ENCODE measurements around the gene SND1.

Gene SND1

DNA sequence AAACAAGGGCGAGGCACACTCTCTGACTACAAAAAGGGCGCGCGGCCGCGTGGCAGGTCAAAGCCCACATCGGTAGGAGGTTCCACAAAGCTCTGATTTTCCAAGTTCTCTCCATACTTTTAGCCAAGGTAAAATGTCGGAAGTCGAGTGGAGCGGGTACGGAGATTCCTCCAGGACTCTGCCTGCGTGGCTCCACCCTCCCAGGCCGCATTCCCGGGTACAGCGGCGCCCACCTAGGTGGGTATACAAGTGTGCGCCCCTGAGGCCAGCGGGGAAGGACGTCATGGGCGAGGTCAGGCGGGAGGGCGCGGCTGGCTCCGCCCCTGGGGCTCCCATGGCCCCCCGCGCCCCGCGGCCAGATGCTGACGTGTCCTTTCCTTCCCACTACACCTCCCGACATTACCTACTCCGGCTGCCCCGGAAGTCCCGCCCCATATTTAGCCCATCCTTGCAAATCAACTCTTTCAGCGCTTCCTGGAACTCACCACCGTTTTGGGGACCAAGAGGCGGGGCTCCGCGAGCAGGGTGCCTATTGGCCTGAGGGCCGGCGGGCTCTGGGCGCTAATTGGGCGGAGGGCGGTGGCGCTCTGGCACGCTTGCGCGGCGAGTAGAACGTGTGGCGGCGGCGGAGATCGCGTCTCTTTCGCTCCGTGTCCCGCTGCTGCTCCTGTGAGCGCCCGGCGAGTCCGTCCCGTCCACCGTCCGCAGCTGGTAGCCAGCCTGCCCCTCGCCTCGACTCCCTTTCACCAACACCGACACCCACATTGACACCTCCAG, at the start of gene SND1:
TSS of gene SND1 (plus strand) at position 639 of the 777 bp plus-strand sequence. CDS start 180 bp downstream, outside the sequence.
- DNase-seq, result peak; percentile 100

- no peak for DNase-seq
Observed at GRCh38 chr7:127608446-127608845, 43.5 kb upstream of the SND1 start.

DNA sequence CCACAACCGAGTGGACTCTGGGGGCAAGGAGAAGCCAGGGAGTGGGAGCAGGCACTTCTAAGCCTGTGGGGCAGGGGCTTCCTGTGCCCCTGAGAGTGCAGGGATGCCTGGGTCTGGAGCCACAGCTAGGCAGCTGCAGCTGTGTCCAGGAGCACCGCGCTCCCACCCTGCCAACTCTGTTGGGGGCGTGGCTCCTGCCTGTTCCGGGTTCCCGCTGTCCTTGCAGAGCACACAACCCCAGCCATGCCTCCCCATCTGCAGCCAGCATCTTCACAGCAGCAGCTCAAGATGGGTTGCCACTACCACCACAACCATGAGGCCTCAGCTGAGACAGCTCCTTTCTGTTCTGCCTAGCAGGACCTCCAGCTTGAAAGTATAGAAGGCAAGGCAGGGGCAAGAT, 42.7 kb upstream of the SND1 start:
- DNase-seq, result no peak

DNA sequence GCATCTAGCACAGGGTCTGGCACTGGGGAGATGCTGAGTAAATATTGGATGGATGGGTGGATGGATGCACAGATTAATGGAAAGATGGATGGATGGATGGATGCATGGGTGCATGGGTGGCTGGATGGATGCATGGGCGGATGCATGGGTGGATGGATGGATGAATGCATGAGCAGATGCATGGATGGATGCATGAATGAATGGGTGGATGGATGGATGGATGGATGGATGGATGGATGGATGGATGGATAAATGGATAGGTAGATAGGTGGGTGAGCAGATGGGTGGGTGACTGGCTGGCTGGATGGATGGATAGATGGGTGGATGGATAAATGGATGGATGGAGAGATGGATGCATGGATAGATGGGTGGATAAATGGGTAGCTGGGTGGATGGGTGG, 39.7 kb upstream of the SND1 start:
- DNase-seq, result no peak

DNA sequence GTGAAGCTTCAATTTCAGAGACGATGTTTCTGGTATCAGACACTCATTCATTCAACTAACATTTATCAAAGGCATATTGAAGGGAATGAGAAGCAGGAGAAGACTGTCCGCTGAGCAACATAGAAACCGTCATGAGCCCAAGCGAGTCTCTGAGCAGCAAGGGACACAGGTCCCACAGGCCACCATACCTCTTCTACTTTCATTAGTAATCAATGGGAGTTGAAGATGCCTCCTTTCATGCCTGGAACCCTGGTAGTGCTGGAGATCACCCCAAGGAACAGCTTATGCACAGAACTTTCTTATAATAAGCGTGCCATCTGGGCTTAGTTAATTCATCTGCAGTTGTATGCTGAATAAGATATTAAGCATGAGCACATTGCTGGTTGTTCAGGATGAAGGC, 35.3 kb upstream of the SND1 start:
- no peak for DNase-seq

DNA sequence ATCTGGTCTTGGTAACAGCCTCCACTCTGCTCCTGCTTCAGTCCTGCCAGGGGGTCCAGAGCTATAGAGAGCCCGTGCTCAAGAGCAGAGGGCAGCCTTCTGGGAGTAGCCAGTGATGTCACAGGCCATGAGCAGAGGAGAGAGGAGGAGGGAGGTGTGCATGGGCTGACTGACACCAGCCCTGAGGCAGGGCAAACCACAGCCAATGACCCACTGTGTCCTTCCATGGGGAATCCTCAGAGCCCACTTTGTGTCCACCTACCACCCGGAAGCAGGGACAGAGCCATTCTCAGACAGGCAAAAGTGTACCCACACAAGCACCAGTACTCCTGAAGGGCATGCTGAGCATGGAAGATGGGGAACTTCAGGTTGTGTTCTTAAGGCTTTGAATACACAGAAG, 34.0 kb upstream of the SND1 start, which contains the start of gene PAX4:
TSS of gene PAX4 (minus strand) at position 101 of the 400 bp plus-strand sequence. CDS start 2,214 bp downstream, outside the sequence.
- DNase-seq, result no peak

GRCh38 chr7:127618775-127619174, 33.2 kb upstream of the SND1 start:
- no peak for DNase-seq

DNA sequence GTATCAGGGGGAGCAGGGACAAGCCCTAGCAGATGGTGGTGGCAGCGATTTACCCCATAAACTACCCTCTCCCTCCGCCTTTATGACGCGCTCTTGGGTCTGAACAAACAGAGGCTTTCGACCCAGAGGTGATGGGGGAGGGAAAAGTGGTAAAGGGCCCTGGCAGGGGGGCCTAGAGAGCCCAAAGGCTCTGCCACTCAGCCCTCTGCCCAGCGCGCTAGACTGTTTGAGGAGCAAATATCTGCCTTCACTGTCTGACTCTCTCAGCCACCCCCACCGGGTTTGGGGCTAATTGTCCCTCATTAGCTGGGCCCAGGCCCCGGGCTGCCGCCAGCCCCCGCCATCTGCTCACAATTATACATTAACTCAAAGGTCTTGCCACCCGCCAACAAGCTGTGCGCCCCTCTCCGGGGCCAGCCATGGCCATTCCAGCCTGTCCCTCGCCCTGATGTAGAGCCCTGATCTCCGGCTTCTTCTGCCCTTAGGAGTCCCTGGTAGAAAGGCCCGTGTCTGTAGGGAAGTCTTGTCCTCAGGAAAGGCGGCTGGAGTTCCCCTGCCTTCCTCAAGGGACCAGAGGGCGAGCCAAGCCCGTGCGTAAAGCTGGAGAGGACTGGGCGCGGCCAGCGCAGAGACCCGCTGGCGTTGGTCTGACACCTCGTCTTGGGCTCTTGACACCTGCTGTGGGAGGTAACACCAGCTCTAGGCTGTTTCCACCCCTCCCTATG, 32.2 kb upstream of the SND1 start:
- no peak for DNase-seq

GRCh38 chr7:127620406-127621233, 31.4 kb upstream of the SND1 start:
- no peak for DNase-seq

GRCh38 chr7:127625331-127625730, 26.7 kb upstream of the SND1 start:
- no peak for DNase-seq

GRCh38 chr7:127628445-127628844, 23.5 kb upstream of the SND1 start:
- no peak for DNase-seq

DNA sequence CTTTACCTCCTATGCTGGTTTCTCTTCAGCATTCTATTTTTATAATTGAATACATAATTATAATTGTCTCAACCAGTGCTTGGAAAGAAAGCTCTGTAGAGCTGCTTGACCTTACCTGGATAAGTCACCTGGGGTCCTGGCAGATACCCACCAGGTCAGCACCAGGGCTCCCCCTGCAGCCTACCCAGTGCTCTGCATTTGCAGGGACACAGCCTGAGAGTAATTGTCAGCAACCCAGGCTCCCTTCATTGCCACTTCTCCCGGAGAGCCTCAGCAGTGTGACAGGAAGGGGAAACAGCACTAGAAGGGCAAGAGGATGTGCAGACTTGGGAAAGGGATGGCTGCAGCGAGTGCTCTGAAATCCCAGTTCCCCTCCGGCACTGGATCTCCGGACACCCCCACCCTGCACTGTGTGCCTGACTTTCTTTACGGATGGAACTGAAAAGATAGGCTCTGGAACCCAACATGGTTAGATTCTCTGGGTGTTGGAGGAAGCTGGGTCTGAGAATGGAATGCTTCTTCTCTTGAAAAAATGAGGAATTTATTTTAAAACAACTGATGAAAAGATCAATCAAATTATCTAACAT, 22.6 kb upstream of the SND1 start:
- no peak for DNase-seq

GRCh38 chr7:127632276-127632910, 19.6 kb upstream of the SND1 start:
- no peak for DNase-seq

- no peak for DNase-seq
Observed at GRCh38 chr7:127635659-127636285, 16.2 kb upstream of the SND1 start.

GRCh38 chr7:127638197-127638596, 13.8 kb upstream of the SND1 start:
- no peak for DNase-seq

GRCh38 chr7:127644484-127644883, 7.5 kb upstream of the SND1 start:
- DNase-seq, result no peak

GRCh38 chr7:127647636-127648035, 4.4 kb upstream of the SND1 start:
- no peak for DNase-seq

- DNase-seq, result no peak
Observed at GRCh38 chr7:127648986-127649385, 3.0 kb upstream of the SND1 start.

DNA sequence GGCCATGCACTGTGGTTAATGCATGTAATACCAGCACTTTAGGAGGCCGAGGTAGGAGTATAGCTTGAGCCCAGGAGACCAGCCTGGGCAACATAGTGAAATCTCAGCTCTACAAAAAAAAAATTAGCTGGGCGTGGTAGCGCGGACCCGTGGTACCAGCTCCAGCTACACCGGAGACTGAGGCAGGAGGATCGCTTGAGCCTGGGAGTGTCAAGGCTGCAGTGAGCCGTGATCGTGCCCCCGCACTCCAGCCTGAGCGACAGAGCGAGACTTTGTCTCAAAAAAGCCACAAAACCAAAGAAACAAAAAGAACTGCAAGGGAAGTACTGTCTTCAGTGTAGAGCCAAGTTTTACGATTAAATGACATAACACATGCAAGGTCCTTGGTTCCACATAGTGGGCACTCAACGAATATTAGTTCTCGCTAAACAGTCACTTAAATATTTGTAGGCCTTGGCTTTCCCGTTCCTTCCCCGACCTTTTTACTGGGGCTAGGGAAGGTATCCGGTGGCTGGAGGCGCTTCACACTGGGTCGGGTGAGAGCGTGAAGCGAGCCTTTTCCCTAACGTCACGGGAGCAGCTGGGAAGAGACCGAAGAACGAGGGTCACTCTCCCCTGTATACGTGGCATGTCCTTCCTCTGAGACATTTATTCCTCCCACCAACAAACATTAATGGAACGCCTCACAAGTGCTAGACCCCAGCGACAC, 993 bp upstream of the SND1 start:
- DNase-seq, result no peak

DNA sequence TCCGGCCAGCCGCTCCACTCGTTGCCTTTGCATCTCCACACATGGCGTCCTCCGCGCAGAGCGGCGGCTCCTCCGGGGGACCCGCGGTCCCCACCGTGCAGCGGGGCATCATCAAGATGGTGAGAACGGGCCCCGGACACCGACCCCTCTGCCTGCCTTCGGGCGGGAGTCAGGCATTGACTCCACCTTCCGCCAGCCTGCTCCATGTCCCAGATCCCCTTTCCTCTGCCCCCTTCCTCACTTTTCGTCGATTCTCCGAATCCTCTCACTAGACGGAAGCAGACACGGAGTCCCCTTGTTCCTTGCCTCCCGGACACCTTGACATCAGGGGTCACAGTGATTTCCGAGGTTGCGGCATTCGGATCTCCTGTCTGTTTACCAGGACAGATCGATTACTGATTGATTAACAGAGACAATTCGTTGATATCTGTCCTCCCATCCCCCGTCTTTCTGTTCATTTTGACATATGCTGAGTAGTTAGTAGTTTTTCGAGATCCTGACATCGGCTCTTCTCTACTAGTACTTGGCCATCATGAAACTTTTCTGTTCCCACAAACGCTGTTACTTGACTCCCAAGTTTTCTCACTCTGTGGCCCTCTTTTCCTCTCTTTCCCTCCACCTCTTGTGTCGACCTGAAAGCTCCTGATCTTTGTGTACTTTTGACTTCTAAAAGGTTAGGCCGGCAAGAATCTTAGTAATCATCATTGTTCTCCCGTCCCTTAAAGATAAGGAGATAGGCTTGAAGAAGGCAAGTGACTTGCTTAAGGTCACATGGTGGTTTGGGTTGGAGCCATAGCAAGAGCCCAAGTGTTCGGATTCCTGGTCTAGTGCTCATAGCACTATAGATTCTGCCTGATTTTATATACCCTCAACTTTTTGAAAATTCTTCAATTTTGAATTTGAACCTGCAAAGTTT, 597 bp downstream of the SND1 start:
- DNase-seq, result no peak

Measured in stimulated activated naive CD4-positive, alpha-beta T cell treated with Interleukin-2 at 50 U/mL for 16 hours (primary cell).